ENCODE measurements around the gene ALKBH4.

- TF ChIP-seq CTCF (IDR thresholded peaks at IDR 0.05) (peak in 2 of 3 experiments; percentile 5 to 30), POLR2AphosphoS5 (IDR thresholded peaks at IDR 0.05; ENCODE audit: insufficient read depth in 1 of 2, low read depth in 1 of 2) (peak in 1 of 2 donors; percentile 18)
These were observed 52.1 kb downstream of the ALKBH4 start for GRCh38 chr7:102412548-102412947.
